ENCODE measurements around the gene RNU2-1. TPM values are rescaled to one million over a fixed set of nuclear protein-coding genes. Genes with fewer than 3 reads are reported as not detected.
A peak's percentile ranks its signal among the peaks of the same experiment; 100 is the strongest.
"Not testable (repeated sequence)": the region's sequence is repeated elsewhere in the genome, so short reads cannot be mapped to it uniquely, and the experiment has no call there.

RNU2-1 gene
- not detected for total RNA-seq
- not detected for polyA plus RNA-seq
- long read RNA-seq, donor 1, partial matches to known transcripts, result 0 of 1 reads
- long read RNA-seq, donor 1, other reads (novel, unspliced or antisense), result 0 of 1 reads
- long read RNA-seq, donor 2, result 0 reads
- long read RNA-seq, donor 3, partial matches to known transcripts, result 0 of 2 reads
- long read RNA-seq, donor 3, other reads (novel, unspliced or antisense), result 0 of 2 reads
- long read RNA-seq, donor 4, result 0 reads
- long read RNA-seq, donor 5, result 0 reads
- long read RNA-seq, donor 6, transcript RNU2-1-201 (1 exons, 191 nt), result major isoform, 6 of 6 reads
- long read RNA-seq, donor 6, partial matches to known transcripts, result 0 of 6 reads
- long read RNA-seq, donor 6, other reads (novel, unspliced or antisense), result 0 of 6 reads
- long read RNA-seq, donor 7, partial matches to known transcripts, result 0 of 1 reads
- long read RNA-seq, donor 7, other reads (novel, unspliced or antisense), result 0 of 1 reads
- long read RNA-seq, donor 8, result 0 reads
- long read RNA-seq, donor 9, transcript RNU2-1-201 (1 exons, 191 nt), result major isoform, 5 of 5 reads
- long read RNA-seq, donor 9, partial matches to known transcripts, result 0 of 5 reads
- long read RNA-seq, donor 9, other reads (novel, unspliced or antisense), result 0 of 5 reads
- long read RNA-seq, donor 10, partial matches to known transcripts, result 0 of 1 reads
- long read RNA-seq, donor 10, other reads (novel, unspliced or antisense), result 0 of 1 reads

DNA sequence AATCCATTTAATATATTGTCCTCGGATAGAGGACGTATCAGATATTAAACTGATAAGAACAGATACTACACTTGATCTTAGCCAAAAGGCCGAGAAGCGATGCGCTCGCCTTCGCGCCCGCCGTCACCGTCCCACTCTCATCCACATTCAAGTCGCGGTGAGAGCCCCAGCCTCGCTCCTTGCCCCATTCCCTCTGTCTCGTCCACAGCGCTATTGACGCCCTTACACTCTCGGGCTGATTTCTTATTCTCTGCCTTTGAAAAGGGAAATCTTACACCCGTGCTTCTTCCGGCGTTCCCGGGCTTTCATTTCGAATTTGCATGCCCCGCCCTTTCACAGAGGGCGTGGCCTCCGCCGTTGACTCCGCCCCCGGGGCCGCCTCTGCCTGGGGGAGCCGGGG lies at the start of gene RNU2-1:
Gene RNU2-1 (minus strand): TSS at position 101 of the 400 bp plus-strand sequence.
- H3K9me3 ChIP-seq; H3K27me3 ChIP-seq; H3K4me3 ChIP-seq; DNase-seq; H3K4me1 ChIP-seq; H3K27ac ChIP-seq; intact Hi-C loops (cut with DNase I; ENCODE audit: low total_unique reads); H3K36me3 ChIP-seq: not testable (repeated sequence)
- no CpG with 5 or more reads among the region's 31 CpGs for WGBS, 5 donors

DNA sequence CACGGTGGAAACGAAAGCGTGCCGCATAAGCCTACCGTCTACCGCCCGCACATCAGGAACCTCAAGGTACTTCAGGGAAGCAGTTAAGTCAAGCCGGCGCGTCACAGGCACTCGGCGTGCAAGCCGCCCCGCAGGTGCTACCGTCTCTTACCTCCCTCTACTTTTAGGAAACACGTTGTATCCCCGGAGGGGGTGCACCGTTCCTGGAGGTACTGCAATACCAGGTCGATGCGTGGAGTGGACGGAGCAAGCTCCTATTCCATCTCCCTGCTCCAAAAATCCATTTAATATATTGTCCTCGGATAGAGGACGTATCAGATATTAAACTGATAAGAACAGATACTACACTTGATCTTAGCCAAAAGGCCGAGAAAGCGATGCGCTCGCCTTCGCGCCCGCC lies 39.1 kb upstream of the RNU2-1 start:
- H3K4me1 ChIP-seq; intact Hi-C loops (cut with DNase I; ENCODE audit: low total_unique reads); H3K27me3 ChIP-seq; H3K36me3 ChIP-seq; H3K27ac ChIP-seq; H3K9me3 ChIP-seq; H3K4me3 ChIP-seq; DNase-seq: not testable (repeated sequence)
- no CpG with 5 or more reads among the region's 30 CpGs for WGBS, 5 donors

DNA sequence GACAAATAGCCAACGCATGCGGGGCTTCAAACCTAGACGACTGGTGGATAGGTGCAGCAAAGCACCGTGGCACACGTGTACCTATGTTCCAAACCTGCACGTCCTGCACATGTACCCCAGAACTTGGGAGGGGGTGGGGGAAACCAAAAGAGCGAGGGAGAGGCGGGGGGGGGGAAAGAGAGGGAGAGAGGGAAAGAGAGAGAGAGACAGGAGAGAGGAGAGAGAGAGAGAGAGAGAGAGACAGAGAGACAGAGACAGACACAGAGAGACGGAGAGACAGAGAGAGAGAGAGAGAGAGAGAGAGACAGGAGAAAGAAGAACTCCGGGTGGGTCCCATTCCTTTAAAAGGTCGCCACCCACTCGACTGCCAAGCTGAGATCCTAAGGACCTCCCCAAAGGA lies 38.7 kb upstream of the RNU2-1 start:
- H3K36me3 ChIP-seq; H3K27me3 ChIP-seq; H3K4me1 ChIP-seq; intact Hi-C loops (cut with DNase I; ENCODE audit: low total_unique reads); DNase-seq; H3K4me3 ChIP-seq; H3K9me3 ChIP-seq; H3K27ac ChIP-seq: not testable (repeated sequence)
- 14% methylated on average over 1 of the region's 12 CpGs; no CpG with 5 or more reads in 4 of the 5 donors for WGBS, 5 donors

DNA sequence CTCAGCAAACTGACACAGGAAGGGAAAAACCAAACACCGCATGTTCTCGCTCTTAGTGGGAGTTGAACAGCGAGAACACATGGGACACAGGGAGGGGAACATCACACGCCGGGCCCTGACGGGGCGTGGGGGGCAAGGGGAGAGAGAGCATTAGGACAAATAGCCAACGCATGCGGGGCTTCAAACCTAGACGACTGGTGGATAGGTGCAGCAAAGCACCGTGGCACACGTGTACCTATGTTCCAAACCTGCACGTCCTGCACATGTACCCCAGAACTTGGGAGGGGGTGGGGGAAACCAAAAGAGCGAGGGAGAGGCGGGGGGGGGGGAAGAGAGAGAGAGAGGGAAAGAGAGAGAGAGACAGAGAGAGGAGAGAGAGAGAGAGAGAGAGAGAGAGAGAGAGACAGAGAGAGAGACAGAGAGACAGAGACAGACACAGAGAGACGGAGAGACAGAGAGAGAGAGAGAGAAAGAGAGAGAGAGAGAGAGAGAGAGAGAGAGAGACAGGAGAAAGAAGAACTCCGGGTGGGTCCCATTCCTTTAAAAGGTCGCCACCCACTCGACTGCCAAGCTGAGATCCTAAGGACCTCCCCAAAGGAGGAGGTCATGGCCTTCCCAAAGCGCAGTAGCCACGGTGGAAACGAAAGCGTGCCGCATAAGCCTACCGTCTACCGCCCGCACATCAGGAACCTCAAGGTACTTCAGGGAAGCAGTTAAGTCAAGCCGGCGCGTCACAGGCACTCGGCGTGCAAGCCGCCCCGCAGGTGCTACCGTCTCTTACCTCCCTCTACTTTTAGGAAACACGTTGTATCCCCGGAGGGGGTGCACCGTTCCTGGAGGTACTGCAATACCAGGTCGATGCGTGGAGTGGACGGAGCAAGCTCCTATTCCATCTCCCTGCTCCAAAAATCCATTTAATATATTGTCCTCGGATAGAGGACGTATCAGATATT lies 37.1 kb upstream of the RNU2-1 start:
- H3K4me1 ChIP-seq; H3K4me3 ChIP-seq; DNase-seq; H3K36me3 ChIP-seq; intact Hi-C loops (cut with DNase I; ENCODE audit: low total_unique reads); H3K27ac ChIP-seq; H3K27me3 ChIP-seq; H3K9me3 ChIP-seq: not testable (repeated sequence)
- WGBS, 5 donors, result no CpG with 5 or more reads among the region's 43 CpGs

DNA sequence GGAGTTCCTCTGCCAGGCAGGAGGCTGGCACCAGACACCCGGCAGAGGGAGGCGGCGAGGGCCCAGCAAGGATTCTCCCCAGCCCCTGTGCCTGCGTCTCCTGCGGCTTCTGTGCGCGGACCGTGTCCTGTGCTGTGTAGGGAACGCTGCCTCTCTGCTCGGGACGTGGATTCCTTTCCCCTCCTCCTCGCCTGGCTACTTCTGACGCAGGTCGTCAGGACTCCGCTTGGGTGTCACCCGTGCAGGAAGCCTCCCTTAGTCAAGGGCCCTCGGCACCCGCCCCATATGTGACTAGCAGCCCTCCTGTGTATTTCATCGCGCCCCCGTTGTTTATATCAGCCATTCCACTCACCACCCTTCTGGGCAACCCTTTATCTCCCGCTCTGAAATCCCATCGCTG lies 12.7 kb upstream of the RNU2-1 start:
- peak overlapping the region in 3 of 5 donors; percentile 72 to 76 (median 73) for H3K27ac ChIP-seq

DNA sequence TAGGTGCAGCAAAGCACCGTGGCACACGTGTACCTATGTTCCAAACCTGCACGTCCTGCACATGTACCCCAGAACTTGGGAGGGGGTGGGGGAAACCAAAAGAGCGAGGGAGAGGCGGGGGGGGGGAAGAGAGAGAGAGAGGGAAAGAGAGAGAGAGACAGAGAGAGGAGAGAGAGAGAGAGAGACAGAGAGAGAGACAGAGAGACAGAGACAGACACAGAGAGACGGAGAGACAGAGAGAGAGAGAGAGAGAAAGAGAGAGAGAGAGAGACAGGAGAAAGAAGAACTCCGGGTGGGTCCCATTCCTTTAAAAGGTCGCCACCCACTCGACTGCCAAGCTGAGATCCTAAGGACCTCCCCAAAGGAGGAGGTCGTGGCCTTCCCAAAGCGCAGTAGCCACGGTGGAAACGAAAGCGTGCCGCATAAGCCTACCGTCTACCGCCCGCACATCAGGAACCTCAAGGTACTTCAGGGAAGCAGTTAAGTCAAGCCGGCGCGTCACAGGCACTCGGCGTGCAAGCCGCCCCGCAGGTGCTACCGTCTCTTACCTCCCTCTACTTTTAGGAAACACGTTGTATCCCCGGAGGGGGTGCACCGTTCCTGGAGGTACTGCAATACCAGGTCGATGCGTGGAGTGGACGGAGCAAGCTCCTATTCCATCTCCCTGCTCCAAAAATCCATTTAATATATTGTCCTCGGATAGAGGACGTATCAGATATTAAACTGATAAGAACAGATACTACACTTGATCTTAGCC lies 7.0 kb upstream of the RNU2-1 start:
- WGBS, 5 donors, result 3% methylated on average over 3 of the region's 34 CpGs; no CpG with 5 or more reads in 4 of the 5 donors
- intact Hi-C loops (cut with DNase I; ENCODE audit: low total_unique reads); H3K9me3 ChIP-seq; DNase-seq; H3K4me3 ChIP-seq; H3K27ac ChIP-seq; H3K4me1 ChIP-seq; H3K27me3 ChIP-seq; H3K36me3 ChIP-seq: not testable (repeated sequence)

More for the DNA sequence above, 12.7 kb upstream of the RNU2-1 start:
- H3K9me3 ChIP-seq; H3K36me3 ChIP-seq; DNase-seq; intact Hi-C loops (cut with DNase I; ENCODE audit: low total_unique reads); H3K4me1 ChIP-seq; H3K27me3 ChIP-seq: not testable (repeated sequence)
- WGBS, 5 donors, result 4 to 33% (median 7%) methylated on average over 10 to 19 of the region's 23 CpGs
- TF ChIP-seq POLR2AphosphoS5 (IDR thresholded peaks at IDR 0.05), result peak in 1 of 3 donors; percentile 21
- H3K4me3 ChIP-seq, result peak overlapping the region in 3 of 4 donors; percentile 24 to 32 (median 26)

DNA sequence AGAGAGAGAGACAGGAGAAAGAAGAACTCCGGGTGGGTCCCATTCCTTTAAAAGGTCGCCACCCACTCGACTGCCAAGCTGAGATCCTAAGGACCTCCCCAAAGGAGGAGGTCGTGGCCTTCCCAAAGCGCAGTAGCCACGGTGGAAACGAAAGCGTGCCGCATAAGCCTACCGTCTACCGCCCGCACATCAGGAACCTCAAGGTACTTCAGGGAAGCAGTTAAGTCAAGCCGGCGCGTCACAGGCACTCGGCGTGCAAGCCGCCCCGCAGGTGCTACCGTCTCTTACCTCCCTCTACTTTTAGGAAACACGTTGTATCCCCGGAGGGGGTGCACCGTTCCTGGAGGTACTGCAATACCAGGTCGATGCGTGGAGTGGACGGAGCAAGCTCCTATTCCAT lies 5.8 kb upstream of the RNU2-1 start:
- H3K27ac ChIP-seq; H3K4me1 ChIP-seq; H3K27me3 ChIP-seq; H3K36me3 ChIP-seq; intact Hi-C loops (cut with DNase I; ENCODE audit: low total_unique reads); H3K9me3 ChIP-seq; H3K4me3 ChIP-seq; DNase-seq: not testable (repeated sequence)
- 0% methylated on average over 1 of the region's 26 CpGs; no CpG with 5 or more reads in 4 of the 5 donors for WGBS, 5 donors

DNA sequence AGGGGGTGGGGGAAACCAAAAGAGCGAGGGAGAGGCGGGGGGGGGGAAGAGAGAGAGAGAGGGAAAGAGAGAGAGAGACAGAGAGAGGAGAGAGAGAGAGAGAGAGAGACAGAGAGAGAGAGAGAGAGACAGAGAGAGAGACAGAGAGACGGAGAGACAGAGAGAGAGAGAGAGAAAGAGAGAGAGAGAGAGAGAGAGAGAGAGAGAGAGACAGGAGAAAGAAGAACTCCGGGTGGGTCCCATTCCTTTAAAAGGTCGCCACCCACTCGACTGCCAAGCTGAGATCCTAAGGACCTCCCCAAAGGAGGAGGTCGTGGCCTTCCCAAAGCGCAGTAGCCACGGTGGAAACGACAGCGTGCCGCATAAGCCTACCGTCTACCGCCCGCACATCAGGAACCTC lies 514 bp downstream of the RNU2-1 start:
- DNase-seq; H3K27ac ChIP-seq; intact Hi-C loops (cut with DNase I; ENCODE audit: low total_unique reads); H3K36me3 ChIP-seq; H3K27me3 ChIP-seq; H3K4me3 ChIP-seq; H3K9me3 ChIP-seq; H3K4me1 ChIP-seq: not testable (repeated sequence)
- WGBS, 5 donors, result 0% methylated on average over 1 of the region's 15 CpGs; no CpG with 5 or more reads in 4 of the 5 donors

DNA sequence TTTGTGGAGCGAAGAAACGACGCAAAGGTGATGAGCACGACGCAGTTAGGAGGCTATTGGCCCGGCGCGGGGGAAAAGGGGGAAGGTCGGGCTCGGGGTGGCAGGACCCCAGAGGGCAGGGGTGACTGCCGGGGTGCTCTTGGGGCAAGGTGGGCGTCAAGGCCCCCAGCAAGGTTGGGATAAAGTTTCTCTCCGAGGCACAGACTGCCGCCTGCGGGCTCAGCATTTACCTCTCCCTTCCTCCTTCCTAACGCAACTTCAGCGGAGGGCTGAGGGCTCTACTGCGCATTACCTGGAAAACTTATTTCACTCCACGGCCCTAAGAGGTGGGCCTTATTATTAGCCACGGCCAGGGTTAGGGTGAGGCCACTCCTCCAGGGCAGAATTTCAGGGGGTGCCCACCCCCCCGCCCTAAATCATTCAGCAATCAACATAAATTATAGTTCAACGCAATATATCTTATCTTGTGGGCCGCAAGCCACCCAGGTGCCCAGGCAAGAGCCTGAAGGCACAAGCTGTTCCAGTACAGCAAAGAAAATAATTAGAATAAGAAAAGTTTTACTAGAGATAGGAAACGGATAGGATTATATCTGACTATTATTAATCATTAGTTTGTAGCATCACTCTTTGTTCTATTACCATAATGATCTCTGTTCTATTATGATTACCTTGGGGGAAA lies 1.6 kb downstream of the RNU2-1 start:
- H3K9me3 ChIP-seq; H3K27me3 ChIP-seq; H3K36me3 ChIP-seq; H3K4me1 ChIP-seq; intact Hi-C loops (cut with DNase I; ENCODE audit: low total_unique reads): not testable (repeated sequence)
- peak; percentile 46 to 55 for DNase-seq
- 52 to 66% (median 63%) methylated on average over 5 to 20 of the region's 24 CpGs for WGBS, 5 donors
- Histone ChIP-seq H3K4me3 (peak overlapping the region in 3 of 4 donors; percentile 0 to 29 (median 26)), H3K27ac (peak overlapping the region in 4 of 5 donors; percentile 2 to 72 (median 55))

Measured in stomach (tissue), 19 donors.